GM23338 (cell line): ENCODE data around the gene M1AP. TPM values are rescaled to one million over a fixed set of nuclear protein-coding genes. Genes with fewer than 3 reads are reported as not detected.

Experiments used
- ATAC-seq: fragments of 200-7000 bp; cut with Tn5 transposase; 3 replicates; pipeline ENCODE4 v1.9.1; 2020
- DNase-seq: peaks from one replicate; pipeline ENCODE4 v3.0.0-alpha.2; 2015; ENCODE audit warnings: low spot score
- H2AFZ ChIP-seq: fragments of 200-600 bp; sonication (generic); 2 replicates; pipeline ENCODE4 v1.8.0; 2016; ENCODE audit warnings: antibody characterized with exemption, mild to moderate bottlenecking, moderate library complexity
- H3F3A ChIP-seq: fragments of 200-600 bp; sonication (generic); replicated peaks from 2 replicates; pipeline ENCODE4 v1.8.0; 2017; ENCODE audit warnings: antibody characterized with exemption, mixed run types, low read depth
- H3K27ac ChIP-seq: fragments of 200-600 bp; sonication (generic); 2 replicates; pipeline ENCODE4 v1.6.1; 2016; ENCODE audit warnings: low read depth
- H3K27me3 ChIP-seq: fragments of 200-600 bp; sonication (generic); 2 replicates; pipeline ENCODE4 v1.8.0; 2016; ENCODE audit warnings: mild to moderate bottlenecking, mixed run types, moderate library complexity; ENCODE audit not compliant: insufficient read depth
- H3K36me3 ChIP-seq: fragments of 200-600 bp; sonication (generic); 2 replicates; pipeline ENCODE4 v1.8.0; 2016; ENCODE audit warnings: mild to moderate bottlenecking; ENCODE audit not compliant: insufficient read depth
- H3K4me1 ChIP-seq: fragments of 200-600 bp; sonication (generic); 2 replicates; pipeline ENCODE4 v1.8.0; 2016; ENCODE audit warnings: mild to moderate bottlenecking, moderate library complexity; ENCODE audit not compliant: insufficient read depth
- H3K4me2 ChIP-seq: fragments of 200-600 bp; sonication (generic); 2 replicates; pipeline ENCODE4 v1.7.1; 2017; ENCODE audit warnings: mixed run types
- H3K4me3 ChIP-seq: fragments of 200-600 bp; sonication (generic); 2 replicates; pipeline ENCODE4 v1.6.1; 2016; ENCODE audit warnings: mixed run types
- H3K79me2 ChIP-seq: fragments of 200-600 bp; sonication (generic); replicated peaks from 2 replicates; pipeline ENCODE4 v1.8.0; 2017; ENCODE audit warnings: mild to moderate bottlenecking; ENCODE audit not compliant: insufficient read depth
- H3K9me2 ChIP-seq: fragments of 200-600 bp; sonication (generic); 2 replicates; pipeline ENCODE4 v1.8.0; 2017; ENCODE audit not compliant: insufficient read depth
- H4K20me1 ChIP-seq: fragments of 200-600 bp; sonication (generic); replicated peaks from 2 replicates; pipeline ENCODE4 v1.8.0; 2017; ENCODE audit warnings: mild to moderate bottlenecking; ENCODE audit not compliant: insufficient read depth
- H3K27ac Mint-ChIP-seq: 2 replicates; pipeline ENCODE4 v1.8.0; 2020; ENCODE audit warnings: inconsistent platforms, mild to moderate bottlenecking, moderate library complexity, mixed read lengths
- H3K27me3 Mint-ChIP-seq: 3 replicates; pipeline ENCODE4 v1.8.0; 2022; ENCODE audit warnings: low read depth, mild to moderate bottlenecking, moderate library complexity, mixed read lengths, inconsistent platforms; ENCODE audit not compliant: insufficient read depth, poor library complexity
- H3K36me3 Mint-ChIP-seq: 3 replicates; pipeline ENCODE4 v1.8.0; 2021; ENCODE audit warnings: low read depth, mild to moderate bottlenecking, inconsistent platforms, moderate library complexity, mixed read lengths
- H3K4me1 Mint-ChIP-seq: 3 replicates; pipeline ENCODE4 v1.8.0; 2020; ENCODE audit warnings: mild to moderate bottlenecking, inconsistent platforms, mixed read lengths
- H3K4me3 Mint-ChIP-seq: 3 replicates; pipeline ENCODE4 v1.8.0; 2021; ENCODE audit warnings: moderate library complexity, mild to moderate bottlenecking, inconsistent platforms, mixed read lengths
- H3K9me3 Mint-ChIP-seq: 3 replicates; pipeline ENCODE4 v1.8.0; 2020; ENCODE audit warnings: moderate library complexity, mild to moderate bottlenecking, inconsistent platforms, mixed read lengths
- CREB1 ChIP-seq: fragments of 250-450 bp; sonication (Bioruptor Pico); IDR thresholded peaks from 2 replicates; pipeline ENCODE4 v1.5.0; 2020; ENCODE audit warnings: low read depth, mild to moderate bottlenecking, moderate library complexity
- EZH2 ChIP-seq: fragments of 200-600 bp; sonication (generic); IDR thresholded peaks from one replicate; pipeline ENCODE4 v1.8.0; 2017; ENCODE audit warnings: antibody characterized with exemption, mild to moderate bottlenecking, low read depth; ENCODE audit not compliant: unreplicated experiment
- EZH2phosphoT487 ChIP-seq: fragments of 200-600 bp; sonication (generic); IDR thresholded peaks from one replicate; pipeline ENCODE4 v1.8.1; 2018; ENCODE audit warnings: antibody characterized with exemption; ENCODE audit not compliant: unreplicated experiment
- JUNB ChIP-seq: IDR thresholded peaks from one replicate; pipeline ENCODE4 v1.6.1; 2016; ENCODE audit warnings: antibody characterized with exemption; ENCODE audit not compliant: unreplicated experiment
- NANOG ChIP-seq: IDR thresholded peaks from 2 replicates; pipeline ENCODE4 v1.6.1; 2016; ENCODE audit warnings: antibody characterized with exemption, borderline replicate concordance
- POLR2AphosphoS5 ChIP-seq: IDR thresholded peaks from 2 replicates; pipeline ENCODE4 v1.6.1; 2016; ENCODE audit warnings: antibody characterized with exemption, low read depth
- STAT1 ChIP-seq: IDR thresholded peaks from one replicate; pipeline ENCODE4 v1.6.1; 2016; ENCODE audit warnings: antibody characterized with exemption; ENCODE audit not compliant: unreplicated experiment
- ZNF114 ChIP-seq: fragments of 250-450 bp; sonication (Bioruptor Pico); IDR thresholded peaks from 2 replicates; pipeline ENCODE4 v1.5.0; 2020; ENCODE audit warnings: mild to moderate bottlenecking, moderate library complexity
- polyA plus RNA-seq: library from polyadenylated mRNA; unstranded; fragments of >200 nt; fragmentation: Nextera tagmentation; extraction: Ambion mirVana; gene quantifications from 2 replicates; pipeline ENCODE4 v1.2.1, GENCODE V29; 2016
- total RNA-seq: library from RNA; depleted of rRNA; stranded (reverse); fragments of >200 nt; shearing (Covaris generic); gene quantifications from 2 replicates; pipeline ENCODE4 v1.2.3, GENCODE V29; 2014
- TF ChIP-seq, protein P1 (sequence below): IDR thresholded peaks from one replicate; pipeline ENCODE4 v1.6.1; 2018; ENCODE audit warnings: antibody characterized with exemption; ENCODE audit not compliant: unreplicated experiment
- TF ChIP-seq, protein P2 (sequence below): fragments of 250-450 bp; sonication (Bioruptor Pico); IDR thresholded peaks from 2 replicates; pipeline ENCODE4 v1.5.0; 2020; ENCODE audit warnings: mild to moderate bottlenecking, moderate library complexity

M1AP gene
- total and polyA plus RNA-seq, 2 experiments from 2014 or later = 5.1 to 12.1 TPM

DNA sequence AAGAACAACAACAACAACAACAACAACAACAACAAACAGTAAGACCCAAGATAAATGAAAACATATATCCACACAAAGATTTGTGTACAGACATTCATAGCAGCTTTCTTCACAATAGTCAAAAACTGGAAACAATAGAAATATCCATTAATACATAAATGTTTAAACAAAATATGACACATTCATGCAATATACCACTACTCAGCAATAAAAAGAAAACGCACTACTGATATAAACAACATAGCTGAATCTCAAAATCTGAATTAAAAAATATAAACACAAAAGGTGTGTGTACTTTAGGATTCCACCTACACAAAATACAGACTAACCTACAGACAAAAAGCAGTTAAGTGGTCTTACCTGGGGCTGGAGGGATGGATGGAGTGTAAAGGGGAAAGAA, 51.5 kb downstream of the M1AP start (continued):
- TF ChIP-seq, protein P1, sequence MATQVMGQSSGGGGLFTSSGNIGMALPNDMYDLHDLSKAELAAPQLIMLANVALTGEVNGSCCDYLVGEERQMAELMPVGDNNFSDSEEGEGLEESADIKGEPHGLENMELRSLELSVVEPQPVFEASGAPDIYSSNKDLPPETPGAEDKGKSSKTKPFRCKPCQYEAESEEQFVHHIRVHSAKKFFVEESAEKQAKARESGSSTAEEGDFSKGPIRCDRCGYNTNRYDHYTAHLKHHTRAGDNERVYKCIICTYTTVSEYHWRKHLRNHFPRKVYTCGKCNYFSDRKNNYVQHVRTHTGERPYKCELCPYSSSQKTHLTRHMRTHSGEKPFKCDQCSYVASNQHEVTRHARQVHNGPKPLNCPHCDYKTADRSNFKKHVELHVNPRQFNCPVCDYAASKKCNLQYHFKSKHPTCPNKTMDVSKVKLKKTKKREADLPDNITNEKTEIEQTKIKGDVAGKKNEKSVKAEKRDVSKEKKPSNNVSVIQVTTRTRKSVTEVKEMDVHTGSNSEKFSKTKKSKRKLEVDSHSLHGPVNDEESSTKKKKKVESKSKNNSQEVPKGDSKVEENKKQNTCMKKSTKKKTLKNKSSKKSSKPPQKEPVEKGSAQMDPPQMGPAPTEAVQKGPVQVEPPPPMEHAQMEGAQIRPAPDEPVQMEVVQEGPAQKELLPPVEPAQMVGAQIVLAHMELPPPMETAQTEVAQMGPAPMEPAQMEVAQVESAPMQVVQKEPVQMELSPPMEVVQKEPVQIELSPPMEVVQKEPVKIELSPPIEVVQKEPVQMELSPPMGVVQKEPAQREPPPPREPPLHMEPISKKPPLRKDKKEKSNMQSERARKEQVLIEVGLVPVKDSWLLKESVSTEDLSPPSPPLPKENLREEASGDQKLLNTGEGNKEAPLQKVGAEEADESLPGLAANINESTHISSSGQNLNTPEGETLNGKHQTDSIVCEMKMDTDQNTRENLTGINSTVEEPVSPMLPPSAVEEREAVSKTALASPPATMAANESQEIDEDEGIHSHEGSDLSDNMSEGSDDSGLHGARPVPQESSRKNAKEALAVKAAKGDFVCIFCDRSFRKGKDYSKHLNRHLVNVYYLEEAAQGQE = no peak
- TF ChIP-seq STAT1 (no peak), CREB1 (no peak)

DNA sequence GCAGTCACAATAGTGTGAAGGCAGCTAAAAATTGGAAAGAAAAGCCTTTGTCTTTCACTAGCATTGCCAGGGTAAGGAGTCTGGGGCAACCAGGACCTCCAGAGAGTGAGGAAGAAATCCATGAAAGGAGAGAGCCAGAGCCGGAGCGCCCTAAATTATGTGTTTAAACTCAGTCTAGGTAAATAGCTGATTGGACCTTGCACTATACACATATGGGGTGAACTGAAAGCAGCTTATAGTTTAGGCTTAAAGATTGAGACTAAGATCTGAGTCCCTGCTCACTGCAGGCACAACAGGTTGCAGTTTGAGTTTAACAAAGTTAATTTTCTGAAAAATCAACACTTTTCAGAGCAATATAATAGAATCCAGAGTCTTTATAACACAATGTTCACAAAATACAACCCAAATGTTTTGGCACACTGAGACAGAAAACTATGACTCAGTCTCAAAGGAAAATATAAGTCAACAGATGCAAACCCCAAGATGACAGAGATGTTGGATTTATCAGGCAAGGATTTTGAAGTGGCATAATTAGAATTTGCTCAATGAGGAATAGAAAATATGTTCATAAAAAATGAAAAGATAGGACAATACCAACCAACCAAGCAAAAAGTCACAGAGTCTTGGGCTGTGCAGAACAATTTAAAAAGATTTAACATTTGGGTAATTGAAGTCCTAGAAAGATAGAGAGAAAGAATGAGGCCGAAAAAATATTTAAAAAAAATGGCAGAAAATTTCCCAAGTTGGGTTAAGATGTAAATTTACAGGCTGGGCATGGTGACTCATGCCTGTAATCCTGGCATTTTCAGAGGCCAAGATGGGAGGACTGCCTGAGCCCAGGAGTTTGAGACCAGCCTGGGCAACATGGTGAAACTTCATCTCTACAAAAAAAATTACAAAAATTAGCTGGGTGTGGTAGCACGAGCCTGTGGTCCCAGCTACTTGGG, 54.0 kb downstream of the M1AP start:
- H3K36me3 ChIP-seq = no peaks in the 10 kb centered on the region
- no peaks in the 10 kb centered on the region for H3K9me3 Mint-ChIP-seq
- ATAC-seq (no peak), DNase-seq (no peak)
- H3K4me3 Mint-ChIP-seq = no peak overlapping the region
- no peak overlapping the region for H2AFZ ChIP-seq
- peaks cover 5% of the 10 kb centered on the region; the same call in 1 of the 2 replicates for H3K27me3 ChIP-seq
- no peaks in the 10 kb centered on the region for H3K36me3 Mint-ChIP-seq
- no peaks in the 10 kb centered on the region for H3K9me2 ChIP-seq
- no peaks in the 10 kb centered on the region for H3K79me2 ChIP-seq
- no peaks in the 10 kb centered on the region for H3K4me1 ChIP-seq
- H3K27ac Mint-ChIP-seq = no peak overlapping the region
- H3K4me1 Mint-ChIP-seq = no peaks in the 10 kb centered on the region
- no peaks in the 10 kb centered on the region for H3K27me3 Mint-ChIP-seq
- no peak overlapping the region for H3K4me2 ChIP-seq
- 0 out of 2 replicates have a peak, but pooled peaks cover 6% of the 10 kb centered on the region for H4K20me1 ChIP-seq
- H3K4me3 ChIP-seq = no peak overlapping the region
- H3K27ac ChIP-seq = no peak overlapping the region
- H3F3A ChIP-seq = no peaks in the 10 kb centered on the region
- TF ChIP-seq ZNF114 (CRISPR knock-in tag) (no peak), CREB1 (no peak), EZH2 (no peak), POLR2AphosphoS5 (no peak), NANOG (no peak), JUNB (no peak), EZH2phosphoT487 (no peak)
- TF ChIP-seq, protein P1 = no peak
- TF ChIP-seq, protein P2, sequence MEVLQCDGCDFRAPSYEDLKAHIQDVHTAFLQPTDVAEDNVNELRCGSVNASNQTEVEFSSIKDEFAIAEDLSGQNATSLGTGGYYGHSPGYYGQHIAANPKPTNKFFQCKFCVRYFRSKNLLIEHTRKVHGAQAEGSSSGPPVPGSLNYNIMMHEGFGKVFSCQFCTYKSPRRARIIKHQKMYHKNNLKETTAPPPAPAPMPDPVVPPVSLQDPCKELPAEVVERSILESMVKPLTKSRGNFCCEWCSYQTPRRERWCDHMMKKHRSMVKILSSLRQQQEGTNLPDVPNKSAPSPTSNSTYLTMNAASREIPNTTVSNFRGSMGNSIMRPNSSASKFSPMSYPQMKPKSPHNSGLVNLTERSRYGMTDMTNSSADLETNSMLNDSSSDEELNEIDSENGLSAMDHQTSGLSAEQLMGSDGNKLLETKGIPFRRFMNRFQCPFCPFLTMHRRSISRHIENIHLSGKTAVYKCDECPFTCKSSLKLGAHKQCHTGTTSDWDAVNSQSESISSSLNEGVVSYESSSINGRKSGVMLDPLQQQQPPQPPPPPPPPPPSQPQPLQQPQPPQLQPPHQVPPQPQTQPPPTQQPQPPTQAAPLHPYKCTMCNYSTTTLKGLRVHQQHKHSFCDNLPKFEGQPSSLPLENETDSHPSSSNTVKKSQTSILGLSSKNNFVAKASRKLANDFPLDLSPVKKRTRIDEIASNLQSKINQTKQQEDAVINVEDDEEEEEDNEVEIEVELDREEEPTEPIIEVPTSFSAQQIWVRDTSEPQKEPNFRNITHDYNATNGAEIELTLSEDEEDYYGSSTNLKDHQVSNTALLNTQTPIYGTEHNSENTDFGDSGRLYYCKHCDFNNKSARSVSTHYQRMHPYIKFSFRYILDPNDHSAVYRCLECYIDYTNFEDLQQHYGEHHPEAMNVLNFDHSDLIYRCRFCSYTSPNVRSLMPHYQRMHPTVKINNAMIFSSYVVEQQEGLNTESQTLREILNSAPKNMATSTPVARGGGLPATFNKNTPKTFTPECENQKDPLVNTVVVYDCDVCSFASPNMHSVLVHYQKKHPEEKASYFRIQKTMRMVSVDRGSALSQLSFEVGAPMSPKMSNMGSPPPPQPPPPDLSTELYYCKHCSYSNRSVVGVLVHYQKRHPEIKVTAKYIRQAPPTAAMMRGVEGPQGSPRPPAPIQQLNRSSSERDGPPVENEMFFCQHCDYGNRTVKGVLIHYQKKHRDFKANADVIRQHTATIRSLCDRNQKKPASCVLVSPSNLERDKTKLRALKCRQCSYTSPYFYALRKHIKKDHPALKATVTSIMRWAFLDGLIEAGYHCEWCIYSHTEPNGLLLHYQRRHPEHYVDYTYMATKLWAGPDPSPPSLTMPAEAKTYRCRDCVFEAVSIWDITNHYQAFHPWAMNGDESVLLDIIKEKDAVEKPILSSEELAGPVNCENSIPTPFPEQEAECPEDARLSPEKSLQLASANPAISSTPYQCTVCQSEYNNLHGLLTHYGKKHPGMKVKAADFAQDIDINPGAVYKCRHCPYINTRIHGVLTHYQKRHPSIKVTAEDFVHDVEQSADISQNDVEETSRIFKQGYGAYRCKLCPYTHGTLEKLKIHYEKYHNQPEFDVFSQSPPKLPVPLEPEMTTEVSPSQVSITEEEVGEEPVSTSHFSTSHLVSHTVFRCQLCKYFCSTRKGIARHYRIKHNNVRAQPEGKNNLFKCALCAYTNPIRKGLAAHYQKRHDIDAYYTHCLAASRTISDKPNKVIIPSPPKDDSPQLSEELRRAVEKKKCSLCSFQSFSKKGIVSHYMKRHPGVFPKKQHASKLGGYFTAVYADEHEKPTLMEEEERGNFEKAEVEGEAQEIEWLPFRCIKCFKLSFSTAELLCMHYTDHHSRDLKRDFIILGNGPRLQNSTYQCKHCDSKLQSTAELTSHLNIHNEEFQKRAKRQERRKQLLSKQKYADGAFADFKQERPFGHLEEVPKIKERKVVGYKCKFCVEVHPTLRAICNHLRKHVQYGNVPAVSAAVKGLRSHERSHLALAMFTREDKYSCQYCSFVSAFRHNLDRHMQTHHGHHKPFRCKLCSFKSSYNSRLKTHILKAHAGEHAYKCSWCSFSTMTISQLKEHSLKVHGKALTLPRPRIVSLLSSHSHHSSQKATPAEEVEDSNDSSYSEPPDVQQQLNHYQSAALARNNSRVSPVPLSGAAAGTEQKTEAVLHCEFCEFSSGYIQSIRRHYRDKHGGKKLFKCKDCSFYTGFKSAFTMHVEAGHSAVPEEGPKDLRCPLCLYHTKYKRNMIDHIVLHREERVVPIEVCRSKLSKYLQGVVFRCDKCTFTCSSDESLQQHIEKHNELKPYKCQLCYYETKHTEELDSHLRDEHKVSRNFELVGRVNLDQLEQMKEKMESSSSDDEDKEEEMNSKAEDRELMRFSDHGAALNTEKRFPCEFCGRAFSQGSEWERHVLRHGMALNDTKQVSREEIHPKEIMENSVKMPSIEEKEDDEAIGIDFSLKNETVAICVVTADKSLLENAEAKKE = no peak
